Measurements from ENCODE around the gene TNFRSF9.

Gene TNFRSF9

DNA sequence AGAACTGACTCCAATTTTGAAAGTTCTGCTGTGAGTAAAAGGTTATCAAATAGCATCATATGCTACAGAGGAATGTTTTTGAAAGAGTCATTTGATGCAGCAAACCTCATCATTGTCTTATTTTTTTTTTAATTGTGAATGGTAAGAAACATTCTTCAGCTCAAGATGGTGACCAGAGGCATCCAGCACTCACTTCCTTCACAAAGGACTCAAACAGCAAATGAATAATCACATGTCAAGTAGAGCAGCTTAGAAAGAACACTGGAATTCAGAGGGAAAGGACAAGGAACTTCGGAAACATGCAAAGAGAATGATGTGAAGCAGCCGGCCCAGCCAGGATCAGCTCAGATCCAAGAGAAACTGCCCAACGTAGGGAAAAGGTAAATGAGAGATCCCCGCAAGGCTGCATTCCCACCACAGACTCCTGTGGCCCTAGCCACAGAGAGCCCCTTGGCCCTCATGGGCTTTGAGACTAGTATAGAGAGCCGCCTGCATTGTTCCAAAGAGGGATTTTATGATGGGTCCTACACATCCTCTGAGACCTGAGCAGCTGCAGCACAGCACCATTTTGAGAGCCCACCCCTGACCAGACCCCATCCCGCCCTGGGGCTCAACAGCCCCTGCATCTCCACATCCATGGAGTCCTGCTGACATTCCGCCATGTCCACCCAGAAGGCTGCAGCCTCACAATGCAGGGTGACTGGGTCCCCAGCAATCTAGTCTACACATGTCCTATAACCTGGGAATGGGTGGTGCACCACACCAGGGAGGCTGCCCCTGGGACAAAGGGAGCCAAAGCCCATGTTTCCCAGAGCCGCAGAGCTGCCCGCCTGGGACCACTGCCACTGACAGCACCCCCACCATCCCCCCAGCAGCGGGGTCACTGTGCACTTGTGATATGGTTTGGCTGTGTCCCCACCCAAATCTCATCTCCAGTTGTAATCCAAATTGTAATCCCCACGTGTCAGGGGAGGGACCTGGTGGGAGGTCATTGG lies 66.5 kb downstream of the TNFRSF9 start:
- no peak for DNase-seq (ENCODE audit: low read depth, low spot score)

DNA sequence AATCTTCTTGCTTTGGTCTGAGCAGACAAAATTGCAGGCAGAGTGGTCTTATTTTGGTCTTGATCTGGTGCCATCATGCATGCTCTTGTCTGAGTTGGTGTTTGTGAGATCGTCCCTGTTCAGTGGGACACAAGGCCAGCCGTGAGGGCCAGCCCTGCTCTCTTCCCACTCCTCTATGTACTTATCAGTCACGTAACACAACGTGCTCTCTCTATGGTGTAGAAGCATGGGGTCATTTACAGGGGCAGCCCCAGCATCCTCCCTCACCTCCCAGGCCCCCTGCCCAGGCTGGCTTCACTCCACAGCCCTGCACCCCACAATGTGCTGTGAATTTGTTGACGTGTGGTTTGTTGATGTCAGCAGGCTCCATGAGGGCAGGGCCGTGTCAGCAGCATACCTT lies 69.5 kb downstream of the TNFRSF9 start:
- DNase-seq (ENCODE audit: low read depth, low spot score): no peak

DNA sequence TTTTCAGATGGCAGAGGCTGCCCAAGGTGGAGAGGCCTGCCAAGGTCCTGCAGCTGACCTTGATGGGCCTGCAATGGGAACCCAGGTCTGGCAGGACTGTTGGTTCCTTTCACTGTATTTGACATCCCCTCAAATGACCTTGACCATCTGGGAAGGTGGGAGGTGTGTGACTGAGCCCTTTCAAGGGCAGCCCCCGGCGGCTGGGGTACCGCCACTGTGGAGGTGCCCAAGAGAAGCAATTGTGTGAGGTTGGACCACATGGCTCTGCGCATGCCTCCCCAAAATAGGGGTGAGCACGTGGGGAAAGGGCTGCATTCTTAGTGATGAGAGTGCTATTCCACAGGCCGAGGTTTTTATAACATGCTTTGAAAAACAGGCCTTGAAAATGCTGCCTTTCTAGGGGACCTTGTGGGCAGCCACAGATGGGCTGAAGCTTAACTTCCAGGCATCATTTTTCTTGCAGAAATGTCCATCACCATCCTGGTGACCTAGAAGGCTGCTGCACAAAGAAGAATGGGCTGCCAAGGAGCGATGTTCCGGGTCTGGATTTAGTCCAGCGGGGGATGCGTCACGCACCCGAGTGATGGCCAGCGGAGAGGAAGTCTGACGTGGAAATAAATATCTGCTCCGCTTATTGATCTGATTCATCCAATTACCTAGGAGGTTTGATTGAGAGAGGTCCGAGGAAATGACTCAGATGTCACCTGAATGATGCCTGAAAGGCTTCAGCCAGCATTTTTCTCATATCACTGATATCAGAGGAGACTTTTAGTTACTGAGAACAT lies 71.3 kb downstream of the TNFRSF9 start:
- DNase-seq (ENCODE audit: low read depth, low spot score): no peak

DNA sequence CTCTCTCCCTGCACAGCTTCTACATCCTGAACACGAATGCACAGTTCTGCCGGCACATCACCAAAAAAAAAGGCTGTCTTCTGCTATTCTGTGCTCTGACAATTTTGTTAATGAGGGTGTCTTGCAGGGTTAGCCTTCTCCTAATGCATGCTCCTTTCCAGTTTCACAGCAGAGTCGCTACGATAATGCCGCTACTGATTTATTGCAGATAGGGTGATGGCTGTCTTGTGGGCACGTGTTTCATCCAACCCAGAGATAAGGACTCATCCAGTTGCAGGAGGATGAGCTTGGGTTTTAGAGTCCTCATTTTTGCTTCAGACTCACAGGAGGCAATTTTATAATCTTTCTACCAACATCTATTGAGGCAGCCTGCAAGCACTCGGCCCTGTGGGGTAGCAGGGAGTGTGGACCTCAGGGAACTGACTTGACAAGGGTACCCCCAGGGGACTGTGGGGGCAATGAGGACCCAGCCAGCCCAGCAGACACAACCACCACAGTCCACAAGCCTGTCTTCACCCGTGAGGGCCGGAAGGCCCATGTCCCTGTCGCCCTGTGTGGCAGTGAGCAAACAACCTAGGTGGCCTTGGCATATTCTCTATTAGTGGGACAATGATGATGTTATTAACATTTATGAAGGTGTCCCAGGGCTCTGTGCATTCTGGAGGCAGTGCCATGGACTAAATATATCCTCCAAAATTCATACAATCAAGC lies 72.4 kb downstream of the TNFRSF9 start:
- no peak for DNase-seq (ENCODE audit: low read depth, low spot score)

DNA sequence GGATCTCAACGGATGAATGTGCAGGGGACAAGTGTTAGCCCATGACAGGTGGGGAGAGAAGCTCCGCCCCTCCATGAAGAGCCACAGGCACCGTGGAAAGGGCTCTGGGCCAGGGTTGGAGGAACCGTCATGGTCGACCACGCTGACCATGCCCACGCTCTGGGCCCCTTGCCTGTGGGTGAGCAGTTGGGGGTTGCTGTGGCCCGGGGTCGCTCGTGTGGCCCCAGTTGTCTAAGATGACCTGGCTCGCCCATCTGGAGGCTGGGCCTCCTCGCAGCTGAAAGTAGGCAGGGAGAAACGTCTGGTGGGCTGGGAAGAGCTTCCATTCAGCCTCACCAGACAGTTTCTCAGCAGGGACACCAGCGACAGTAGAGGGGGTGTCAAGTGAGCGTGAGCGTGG lies 74.7 kb downstream of the TNFRSF9 start:
- DNase-seq (ENCODE audit: low read depth, low spot score): no peak

Data from activated naive CD8-positive, alpha-beta T cell treated with anti-CD3 and anti-CD28 coated beads, Interleukin-2, amount 50 U/mL, for 16 hours (primary cell).